HG03139 (cell line): ENCODE data around the gene HLA-DRB1.
A peak's percentile ranks its signal among the peaks of the same experiment; 100 is the strongest.
"Not testable (repeated sequence)": the region's sequence is repeated elsewhere in the genome, so short reads cannot be mapped to it uniquely, and the experiment has no call there.

Source experiments
- ATAC-seq: cut with Tn5 transposase; IDR thresholded peaks from one replicate; pipeline ENCODE4 v1.9.1; 2021; ENCODE audit not compliant: unreplicated experiment

Gene HLA-DRB1

DNA sequence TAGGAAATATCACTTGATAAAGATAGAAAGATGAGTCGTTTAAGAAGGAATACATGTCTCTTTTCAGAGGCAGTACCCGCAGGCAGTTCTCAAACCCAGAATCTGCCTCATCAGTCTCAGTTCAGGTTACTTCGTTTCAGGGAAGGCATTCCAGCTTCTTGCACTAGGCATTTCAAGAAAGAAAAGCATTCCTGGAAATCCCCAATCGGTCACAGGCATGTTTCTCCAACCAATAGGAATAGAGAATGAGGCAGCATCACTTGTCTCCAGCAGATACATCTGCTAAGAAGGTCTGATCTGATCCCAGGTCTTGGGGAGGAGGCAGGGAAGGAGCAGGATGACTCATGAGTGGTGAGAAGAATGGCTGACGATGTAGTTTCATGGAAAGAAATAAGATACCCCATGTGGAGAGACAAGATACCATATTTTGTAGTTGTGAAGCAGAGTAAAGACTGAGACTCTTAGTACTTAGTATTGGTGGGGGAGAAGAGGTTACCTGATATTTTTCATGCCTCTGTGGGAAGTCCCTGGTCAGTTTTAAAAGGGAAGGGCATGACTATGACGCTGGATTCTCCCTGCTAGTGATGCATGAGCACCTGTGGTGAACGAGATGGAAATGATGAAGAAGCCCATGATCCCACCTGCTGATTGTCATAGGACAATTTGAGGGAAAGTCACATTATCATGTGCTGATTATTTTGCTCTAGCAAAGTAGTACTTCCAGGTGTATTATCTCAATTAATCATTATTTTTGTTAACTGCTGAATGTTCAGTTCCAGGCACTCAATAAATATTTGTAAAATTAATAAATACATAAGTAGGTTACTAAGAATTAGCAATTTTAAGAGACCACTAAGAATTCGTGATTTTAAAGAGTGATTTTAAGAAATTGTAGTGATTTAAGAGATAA, 20.3 kb upstream of the HLA-DRB1 start:
- ATAC-seq: peak; percentile 79

GRCh38 chr6:32609391-32609730, 19.7 kb upstream of the HLA-DRB1 start:
- no peak for ATAC-seq

DNA sequence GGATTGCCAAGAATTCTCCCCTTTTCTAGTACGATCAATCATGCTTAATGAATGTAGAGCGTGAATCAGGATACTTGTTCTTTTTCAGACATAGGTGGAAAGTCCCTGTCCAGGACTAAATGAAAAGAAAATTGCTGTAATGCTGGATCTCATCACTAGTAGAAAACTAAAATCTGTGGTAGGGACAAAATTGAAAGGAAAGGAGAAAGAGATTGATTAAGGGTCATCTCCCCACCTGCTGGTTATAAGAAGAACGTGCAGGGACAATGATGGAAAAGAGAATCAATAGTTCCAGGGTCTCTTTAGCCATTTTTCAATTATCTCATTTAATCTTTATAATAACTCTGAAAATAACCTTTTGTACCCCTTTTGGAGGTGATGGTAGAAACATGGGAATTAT, 18.7 kb upstream of the HLA-DRB1 start:
- ATAC-seq: no peak

GRCh38 chr6:32607988-32608298, 18.3 kb upstream of the HLA-DRB1 start:
- no peak for ATAC-seq

GRCh38 chr6:32607263-32607987, 17.8 kb upstream of the HLA-DRB1 start:
- ATAC-seq: no peak

GRCh38 chr6:32604434-32604877, 14.8 kb upstream of the HLA-DRB1 start:
- ATAC-seq: peak; percentile 50

DNA sequence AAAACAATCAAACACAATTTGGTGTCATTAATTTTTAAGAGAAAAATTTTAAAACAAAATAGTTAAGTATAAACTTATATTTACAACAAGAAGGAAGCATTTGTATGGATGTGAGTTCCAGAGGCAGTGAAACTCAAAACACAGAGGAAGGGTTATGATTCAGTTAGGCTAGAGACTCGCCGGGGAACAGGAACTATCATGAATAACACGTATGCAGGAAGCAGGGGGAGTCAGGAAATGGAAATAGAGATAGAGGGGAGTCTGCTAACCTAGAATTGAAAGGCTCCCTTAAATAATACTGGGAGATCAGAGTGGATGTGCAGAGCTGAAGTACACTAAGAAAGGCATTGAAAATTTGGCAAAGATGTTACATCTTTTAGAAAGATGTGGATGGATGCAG, 14.2 kb upstream of the HLA-DRB1 start:
- ATAC-seq: no peak

GRCh38 chr6:32603222-32603621, 13.6 kb upstream of the HLA-DRB1 start:
- ATAC-seq: no peak

- no peak for ATAC-seq
Observed at GRCh38 chr6:32602383-32602782, 12.7 kb upstream of the HLA-DRB1 start.

GRCh38 chr6:32597024-32597423, 7.4 kb upstream of the HLA-DRB1 start:
- no peak for ATAC-seq

DNA sequence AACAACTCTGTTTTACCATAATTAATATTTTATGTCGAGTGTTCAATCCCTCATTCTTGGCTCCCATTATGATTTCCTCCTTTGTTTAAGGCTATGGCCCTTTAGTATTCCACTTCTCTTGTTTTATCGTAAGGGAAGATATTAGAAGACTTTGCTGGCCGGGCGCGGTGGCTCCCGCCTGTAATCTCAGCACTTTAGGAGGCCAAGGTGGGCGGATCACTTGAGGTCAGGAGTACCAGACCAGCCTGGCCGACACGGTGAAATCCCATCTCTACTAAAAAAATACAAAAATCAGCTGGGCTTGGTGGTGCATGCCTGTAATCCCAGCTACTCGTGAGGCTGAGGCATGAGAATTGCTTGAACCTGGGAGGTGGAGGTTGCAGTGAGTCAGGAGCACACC, 1.1 kb upstream of the HLA-DRB1 start:
- not testable (repeated sequence) for ATAC-seq

DNA sequence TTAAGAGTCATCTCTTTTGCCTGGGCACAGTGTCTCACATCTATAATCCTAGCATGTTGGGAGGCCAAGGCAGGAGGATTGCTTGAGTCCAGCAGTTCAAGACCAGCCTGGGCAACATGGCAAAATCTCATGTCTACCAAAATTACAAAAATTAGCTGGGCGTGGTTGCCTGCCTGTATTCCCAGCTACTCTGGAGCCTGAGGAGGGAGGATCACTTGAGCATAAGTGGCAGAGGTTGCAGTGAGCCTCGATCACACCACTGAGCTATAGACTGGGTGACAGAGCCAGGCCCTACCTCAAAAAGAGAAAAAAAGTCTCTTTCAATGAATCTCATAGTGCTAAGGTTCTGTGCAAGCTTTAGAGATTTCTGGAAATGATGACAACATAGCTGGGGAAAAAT, 1.5 kb downstream of the HLA-DRB1 start:
- no peak for ATAC-seq

GRCh38 chr6:32583527-32583898, 6.1 kb downstream of the HLA-DRB1 start:
- ATAC-seq: no peak

DNA sequence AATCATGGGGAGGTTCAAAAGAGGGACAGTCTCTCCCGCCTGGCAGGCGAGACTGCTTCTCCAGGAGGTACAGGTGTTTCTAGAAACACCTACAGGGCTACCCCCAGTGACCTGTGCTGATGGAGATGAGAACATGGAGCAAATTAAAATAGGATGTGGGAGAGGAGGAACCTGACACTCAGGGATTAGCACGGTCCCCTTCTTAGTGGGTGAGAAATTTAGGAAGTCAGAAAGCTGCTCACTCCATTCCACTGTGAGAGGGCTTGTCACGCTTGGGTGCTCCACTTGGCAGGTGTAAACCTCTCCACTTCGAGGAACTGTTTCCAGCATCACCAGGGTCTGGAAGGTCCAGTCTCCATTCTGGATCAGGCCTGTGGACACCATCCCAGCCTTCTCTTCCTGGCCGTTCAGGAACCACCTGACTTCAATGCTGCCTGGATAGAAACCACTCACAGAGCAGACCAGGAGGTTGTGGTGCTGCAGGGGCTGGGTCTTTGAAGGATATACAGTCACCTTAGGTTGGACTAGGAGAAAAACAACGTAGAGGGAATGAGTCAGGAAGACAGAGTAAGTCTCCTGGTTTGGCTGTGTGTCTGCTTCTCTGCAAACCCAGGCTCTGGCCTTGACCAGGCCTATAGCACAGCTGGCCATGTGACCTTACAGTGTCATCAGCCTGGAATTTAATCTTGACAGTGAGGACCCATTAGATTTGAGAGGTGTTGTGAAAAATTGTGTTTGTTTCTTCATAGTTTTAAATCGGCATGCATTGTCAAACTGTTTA, 8.1 kb downstream of the HLA-DRB1 start:
- no peak for ATAC-seq

GRCh38 chr6:32580593-32580992, 9.1 kb downstream of the HLA-DRB1 start:
- no peak for ATAC-seq

DNA sequence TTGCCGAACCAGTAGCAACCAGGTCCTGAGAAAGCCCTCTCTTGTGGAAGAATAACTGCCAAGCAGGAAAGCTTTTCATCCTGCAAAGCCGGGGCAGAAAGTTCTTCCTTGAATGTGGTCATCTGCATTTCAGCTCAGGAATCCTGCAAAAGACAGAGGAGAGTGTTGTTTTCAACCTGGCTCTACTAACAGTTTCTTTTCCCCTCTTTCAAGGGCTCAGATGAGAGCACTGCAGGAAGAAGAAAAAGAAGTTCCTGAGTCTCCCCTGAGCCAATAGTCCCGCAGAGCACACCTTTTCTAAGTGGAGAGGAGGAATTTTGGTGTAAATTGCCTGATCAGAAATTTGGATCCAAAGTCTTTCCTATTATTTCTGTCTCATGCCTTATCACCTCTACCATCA, 10.7 kb downstream of the HLA-DRB1 start:
- no peak for ATAC-seq

DNA sequence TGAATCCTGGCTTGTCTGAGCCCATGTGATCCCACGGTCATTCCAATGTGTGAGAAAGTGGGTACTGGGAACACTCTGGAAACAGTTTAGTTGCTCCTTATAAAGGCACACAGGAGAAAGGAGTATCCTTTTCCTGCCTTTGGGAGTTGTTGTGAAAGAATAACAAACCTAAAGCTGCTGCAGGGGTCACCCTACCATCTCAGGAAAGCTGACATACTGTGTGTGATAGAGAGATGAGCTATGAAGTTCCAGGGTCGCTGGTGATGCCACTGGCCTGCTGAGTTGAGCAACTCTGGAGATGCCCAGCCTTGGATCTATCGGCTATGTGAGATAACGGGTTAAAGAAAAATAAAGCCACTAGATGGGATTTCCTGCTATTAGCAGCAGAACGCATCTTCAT, 12.2 kb downstream of the HLA-DRB1 start:
- not testable (repeated sequence) for ATAC-seq

- no peak for ATAC-seq
Observed at GRCh38 chr6:32576250-32576649, 13.4 kb downstream of the HLA-DRB1 start.

GRCh38 chr6:32570363-32570905, 19.2 kb downstream of the HLA-DRB1 start:
- no peak for ATAC-seq

DNA sequence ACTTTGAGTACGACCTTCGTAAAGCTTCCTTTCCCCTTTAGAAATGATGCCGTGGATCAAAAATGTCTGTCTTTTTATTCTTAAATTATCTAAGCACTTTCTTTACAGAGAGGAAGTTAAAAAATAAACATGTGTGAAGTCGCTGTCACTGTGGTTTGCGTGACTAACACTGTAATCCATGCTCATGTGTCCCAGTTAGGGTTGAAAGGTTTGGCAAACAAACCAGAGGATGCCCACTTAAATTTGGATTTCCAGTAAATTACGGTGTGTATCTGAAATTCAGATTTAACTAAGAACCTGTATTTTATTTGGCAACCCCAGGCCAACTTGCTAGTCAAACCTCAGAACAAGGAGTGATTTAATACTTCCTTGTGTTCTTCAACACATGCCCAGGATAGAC, 21.1 kb downstream of the HLA-DRB1 start:
- ATAC-seq: no peak

DNA sequence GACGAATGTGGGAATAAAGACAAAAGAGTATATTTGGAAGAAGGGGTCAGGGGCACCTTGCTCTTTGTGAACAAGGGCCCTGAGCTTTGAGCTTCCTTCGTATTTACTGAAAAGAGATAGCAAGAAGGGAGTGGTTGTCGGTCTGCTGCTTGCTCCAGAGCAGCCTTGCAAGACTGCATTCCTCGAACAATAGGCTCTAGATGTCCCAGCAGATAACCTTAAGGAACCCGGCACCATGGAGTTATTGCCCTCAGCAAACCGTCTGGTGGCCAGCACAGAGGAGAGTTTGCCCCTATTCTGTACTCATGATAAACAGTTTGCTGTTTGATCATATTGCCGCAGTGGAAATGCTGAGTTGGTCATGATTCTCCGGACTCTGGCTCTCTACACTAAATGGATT, 22.7 kb downstream of the HLA-DRB1 start:
- no peak for ATAC-seq
